NCI-H510A treated with DMSO at 0.1 percent for 48 hours (cell line): ENCODE measurements around the gene GOLGA1.
"Not testable (repeated sequence)": the region's sequence is repeated elsewhere in the genome, so short reads cannot be mapped to it uniquely, and the experiment has no call there.

Experiments
- DNase-seq: peaks from one replicate; lab custom pipeline; 2025; lab: John Stamatoyannopoulos, UW

Gene GOLGA1

GRCh38 chr9:124939944-124940343 is 939 bp downstream of the GOLGA1 start:
- no peak for DNase-seq

GRCh38 chr9:124934290-124934689 is 6.6 kb downstream of the GOLGA1 start:
- DNase-seq = no peak

- no peak for DNase-seq
Observed at GRCh38 chr9:124932333-124932732, 8.6 kb downstream of the GOLGA1 start.

GRCh38 chr9:124929464-124929863 is 11.4 kb downstream of the GOLGA1 start:
- no peak for DNase-seq

GRCh38 chr9:124928116-124928515 is 12.8 kb downstream of the GOLGA1 start:
- DNase-seq = no peak

- not testable (repeated sequence) for DNase-seq
Observed at GRCh38 chr9:124920394-124920793, 20.5 kb downstream of the GOLGA1 start.

- no peak for DNase-seq
Observed at GRCh38 chr9:124914753-124915405, 26.0 kb downstream of the GOLGA1 start.

GRCh38 chr9:124913378-124913777 is 27.5 kb downstream of the GOLGA1 start:
- no peak for DNase-seq

GRCh38 chr9:124911766-124912165 is 29.1 kb downstream of the GOLGA1 start:
- DNase-seq = no peak

- DNase-seq = no peak
Observed at GRCh38 chr9:124908098-124908497, 32.8 kb downstream of the GOLGA1 start.

- no peak for DNase-seq
Observed at GRCh38 chr9:124906966-124907365, 33.9 kb downstream of the GOLGA1 start.

GRCh38 chr9:124899845-124900244 is 41.0 kb downstream of the GOLGA1 start:
- DNase-seq = no peak

GRCh38 chr9:124897570-124898460 is 43.1 kb downstream of the GOLGA1 start:
- no peak for DNase-seq

- DNase-seq = peak; percentile 7
Observed at GRCh38 chr9:124894741-124895170, 46.1 kb downstream of the GOLGA1 start.

GRCh38 chr9:124894035-124894740 is 46.7 kb downstream of the GOLGA1 start:
- no peak for DNase-seq

- DNase-seq = no peak
Observed at GRCh38 chr9:124890179-124890578, 50.7 kb downstream of the GOLGA1 start.

- DNase-seq = no peak
Observed at GRCh38 chr9:124889006-124889405, 51.9 kb downstream of the GOLGA1 start.

GRCh38 chr9:124887832-124888231 is 53.1 kb downstream of the GOLGA1 start:
- DNase-seq = no peak

- DNase-seq = no peak
Observed at GRCh38 chr9:124886866-124887492, 53.9 kb downstream of the GOLGA1 start.

- DNase-seq = no peak
Observed at GRCh38 chr9:124886461-124886860, 54.4 kb downstream of the GOLGA1 start.

GRCh38 chr9:124885551-124885950 is 55.3 kb downstream of the GOLGA1 start:
- no peak for DNase-seq

GRCh38 chr9:124884376-124884775 is 56.5 kb downstream of the GOLGA1 start:
- no peak for DNase-seq
